Body of pancreas (tissue), 4 donors: ENCODE results near the gene COL8A1.

ENCODE experiments used
- CTCF ChIP-seq, 7 experiments: fragments of 450-650 bp in 4 of 7; fragments of 200-600 bp in 3 of 7; sonication (generic) in 3 of 7; IDR thresholded peaks; one replicate each; pipeline ENCODE4 v1.5.1; 2016 to 2019; ENCODE audit warnings: antibody characterized with exemption in 7 of 7
- POLR2A ChIP-seq, 3 donors: fragments of 450-650 bp; IDR thresholded peaks; one replicate each; pipeline ENCODE4 v1.6.1; 2016; ENCODE audit warnings: antibody characterized with exemption in 3 of 3, mild to moderate bottlenecking in 2 of 3

GRCh38 chr3:99620976-99621375 is 17.4 kb upstream of the COL8A1 start:
- TF ChIP-seq POLR2A (IDR thresholded peaks at IDR 0.05) (no peak), CTCF (IDR thresholded peaks at IDR 0.05) (no peak)
